IPS DF 4.7 (cell line): ENCODE data around the gene RSAD1.

Experiments
- DNase-seq: peaks from one replicate; pipeline ENCODE4 v3.0.0-alpha.2; 2013; ENCODE audit warnings: low spot score; ENCODE audit errors: extremely low read depth

RSAD1 gene

DNA sequence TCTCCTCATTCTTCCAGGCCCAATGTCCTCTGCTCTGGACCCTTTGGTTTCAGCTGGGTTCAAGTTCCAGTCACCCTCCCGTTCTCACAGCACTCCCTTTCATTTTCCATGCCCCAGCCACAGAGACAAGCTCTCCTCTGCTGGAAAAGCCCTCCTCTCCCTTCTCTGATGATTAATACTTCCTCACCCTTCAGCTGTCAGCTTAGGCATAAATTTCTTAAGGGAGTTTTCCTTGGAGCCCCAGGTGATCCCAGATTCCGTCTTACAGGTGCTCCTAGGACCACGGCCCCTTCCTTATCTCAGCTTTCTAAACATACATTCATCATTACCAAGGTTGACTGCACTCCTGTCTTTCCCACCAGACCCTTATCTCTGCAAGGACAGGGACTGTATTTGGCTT, 20.4 kb upstream of the RSAD1 start:
- no peak for DNase-seq

DNA sequence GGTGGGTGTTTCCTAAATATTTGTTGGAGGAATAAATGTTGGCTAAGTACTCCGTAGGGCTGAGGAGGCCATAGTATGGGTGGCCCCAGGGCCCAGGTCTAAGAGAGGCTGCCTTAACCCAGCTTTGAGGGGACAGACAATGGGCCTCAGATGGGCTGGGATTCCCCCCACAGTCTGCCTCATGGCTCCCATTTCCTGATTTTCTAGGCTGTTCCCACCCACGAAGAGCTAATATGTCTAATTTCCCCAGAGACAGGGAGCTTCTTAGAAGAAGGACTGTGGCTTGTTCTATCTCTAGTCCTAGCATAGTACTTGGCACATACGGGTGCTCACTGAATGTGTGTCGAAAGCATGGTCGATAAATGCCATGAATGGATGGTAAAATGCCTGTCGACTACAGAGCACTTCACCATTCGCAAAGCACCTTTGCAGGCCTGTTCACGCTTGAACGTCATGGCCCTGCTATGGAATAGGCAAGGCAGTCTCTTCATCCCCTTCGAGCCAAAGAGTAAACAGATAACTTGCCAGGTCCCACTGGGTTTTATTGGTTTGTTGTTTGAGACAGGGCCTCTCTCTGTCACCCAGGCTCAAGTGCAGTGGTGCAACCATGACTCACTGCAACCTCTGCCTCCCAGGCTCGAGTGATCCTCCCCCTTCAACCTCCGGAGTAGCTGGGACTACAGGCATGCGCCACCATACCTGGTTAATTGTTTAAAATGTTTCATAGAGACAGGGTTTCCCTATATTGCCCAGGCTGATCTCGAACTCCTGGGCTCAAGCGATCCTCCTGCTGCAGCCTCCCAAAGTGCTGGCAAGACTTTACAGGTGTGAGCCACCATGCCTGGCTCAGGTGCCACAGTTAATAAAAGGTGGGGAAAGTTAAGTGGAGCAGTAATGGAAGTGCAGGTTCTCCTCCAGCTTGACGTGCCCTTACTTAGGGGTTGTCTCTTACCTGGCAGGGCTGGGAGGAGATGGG, 19.7 kb upstream of the RSAD1 start:
- no peak for DNase-seq

DNA sequence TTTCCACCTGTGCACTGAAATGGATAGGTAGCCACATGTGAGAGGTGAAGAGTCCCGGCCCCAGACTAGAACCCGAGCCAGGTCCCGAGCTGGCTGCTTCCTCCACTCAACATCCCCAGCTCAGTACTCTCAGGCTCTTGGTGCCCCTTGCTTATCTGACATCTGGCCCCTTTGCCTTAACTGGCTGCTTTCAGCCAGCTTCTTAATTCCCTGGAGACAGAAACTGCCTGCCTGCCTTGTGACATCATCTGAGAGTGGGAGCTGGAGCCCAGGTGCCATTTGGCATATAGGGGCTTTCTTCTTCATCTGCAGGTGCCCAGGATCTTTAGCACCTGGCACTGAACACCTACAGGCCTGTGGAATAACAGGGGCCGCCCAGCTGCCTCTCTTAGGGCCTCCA, 18.9 kb upstream of the RSAD1 start:
- no peak for DNase-seq

DNA sequence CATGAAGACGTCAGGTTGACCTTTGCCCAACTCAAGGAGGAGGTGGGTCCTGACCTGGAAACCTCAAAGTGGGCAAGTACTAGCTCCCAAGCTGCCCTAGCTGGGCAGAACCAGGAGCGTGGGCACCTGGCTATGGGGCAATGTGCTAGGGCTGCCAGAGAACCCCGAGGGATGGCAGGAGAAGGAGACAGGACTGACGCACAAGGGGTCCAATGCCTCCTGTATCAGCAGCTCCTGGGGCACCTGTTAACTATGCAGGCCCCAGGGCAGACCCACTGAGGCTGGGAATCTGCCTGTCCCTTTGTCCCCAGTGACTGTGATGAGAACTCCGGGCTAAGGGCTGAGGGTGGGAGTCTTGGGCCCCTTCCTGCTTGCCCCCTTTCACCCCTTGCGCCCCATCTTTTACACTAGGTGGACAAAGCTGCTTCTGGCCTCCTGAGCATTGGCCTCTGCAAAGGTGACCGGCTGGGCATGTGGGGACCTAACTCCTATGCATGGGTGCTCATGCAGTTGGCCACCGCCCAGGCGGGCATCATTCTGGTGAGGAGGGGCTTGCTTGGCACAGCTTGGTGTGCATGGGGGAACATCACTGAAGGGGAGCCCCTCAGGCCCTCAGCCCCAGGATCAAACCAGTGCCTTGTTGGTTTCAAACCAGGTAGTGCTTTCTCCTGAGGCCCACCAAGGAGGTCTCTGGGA, 17.7 kb upstream of the RSAD1 start:
- no peak for DNase-seq

DNA sequence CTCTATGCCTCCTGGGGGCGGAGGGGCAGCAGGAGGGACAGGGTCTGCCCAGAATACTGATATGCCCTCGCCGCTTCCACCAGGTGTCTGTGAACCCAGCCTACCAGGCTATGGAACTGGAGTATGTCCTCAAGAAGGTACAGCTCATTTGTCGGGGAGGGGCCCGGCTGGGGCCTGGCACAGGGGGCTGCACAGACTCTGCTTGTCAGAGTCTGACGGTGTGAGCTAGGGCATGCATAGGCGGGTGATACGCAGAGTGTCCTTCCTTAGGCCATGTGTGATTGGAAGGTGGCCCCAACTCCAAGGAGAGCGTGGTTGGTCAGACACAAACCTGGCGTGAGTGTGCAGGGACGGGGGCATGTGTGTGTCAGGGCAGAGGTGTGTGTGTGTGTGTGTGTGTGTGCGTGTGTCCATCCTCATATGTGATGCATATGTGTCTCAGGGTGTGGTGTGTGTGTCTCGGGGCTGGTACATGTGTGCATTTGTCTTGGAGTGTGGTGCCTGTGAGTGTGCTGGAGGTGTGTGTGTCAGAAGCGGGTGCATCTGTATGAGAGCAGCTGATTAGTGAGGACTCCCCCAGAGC, 17.0 kb upstream of the RSAD1 start:
- DNase-seq = no peak

DNA sequence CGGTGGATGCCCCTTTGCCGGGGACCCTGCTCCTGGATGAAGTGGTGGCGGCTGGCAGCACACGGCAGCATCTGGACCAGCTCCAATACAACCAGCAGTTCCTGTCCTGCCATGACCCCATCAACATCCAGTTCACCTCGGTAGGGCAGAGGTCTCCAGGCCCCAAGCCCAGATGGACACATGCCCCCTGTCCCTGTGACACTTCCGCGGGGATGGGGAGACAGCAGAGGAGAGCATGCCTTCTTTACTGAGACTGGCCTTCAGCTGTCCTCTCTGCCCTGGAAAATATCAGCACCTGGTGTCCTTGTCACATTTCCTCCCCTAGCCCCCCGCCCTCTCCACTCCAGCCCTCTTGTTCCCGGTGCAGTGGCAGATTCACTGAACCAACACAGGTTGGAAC, 16.2 kb upstream of the RSAD1 start:
- DNase-seq = no peak

DNA sequence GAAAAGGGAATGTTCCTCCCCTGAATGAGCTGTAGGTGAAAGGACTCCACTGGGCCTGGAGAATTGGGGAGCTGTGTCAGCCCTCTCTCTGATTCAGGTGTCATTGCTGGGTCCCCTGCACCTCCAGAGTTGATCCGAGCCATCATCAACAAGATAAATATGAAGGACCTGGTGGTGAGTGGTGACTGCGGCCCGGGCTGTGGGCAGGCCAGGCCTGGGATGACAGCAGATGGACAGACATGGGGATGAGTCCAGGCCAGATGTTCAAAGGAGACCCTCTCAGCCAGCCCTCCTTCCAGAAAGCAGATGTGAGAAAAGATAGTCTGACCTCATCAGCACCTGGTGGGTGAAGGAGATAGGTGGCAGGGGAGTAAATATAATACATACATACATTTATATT, 14.5 kb upstream of the RSAD1 start:
- DNase-seq = no peak

DNA sequence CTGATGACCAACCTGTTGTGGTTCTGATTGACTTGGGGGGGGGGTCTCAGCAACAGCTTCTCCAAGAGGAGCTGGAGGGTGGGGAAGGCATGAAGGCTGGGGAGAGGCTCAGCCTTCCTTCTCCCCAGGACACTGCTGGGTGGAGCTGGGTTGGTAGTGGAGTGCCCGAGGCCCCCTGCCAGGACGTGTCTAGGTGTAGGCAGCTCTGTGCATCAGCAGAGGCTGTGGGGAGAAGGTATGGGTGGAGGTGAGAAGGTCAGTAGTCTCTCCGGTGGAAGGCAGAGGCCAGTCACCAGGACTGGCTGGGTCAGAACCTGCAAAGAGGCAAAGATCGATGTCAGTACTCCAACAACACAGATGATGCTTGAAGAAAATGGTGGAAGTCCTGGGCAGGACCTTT, 13.9 kb upstream of the RSAD1 start:
- no peak for DNase-seq

DNA sequence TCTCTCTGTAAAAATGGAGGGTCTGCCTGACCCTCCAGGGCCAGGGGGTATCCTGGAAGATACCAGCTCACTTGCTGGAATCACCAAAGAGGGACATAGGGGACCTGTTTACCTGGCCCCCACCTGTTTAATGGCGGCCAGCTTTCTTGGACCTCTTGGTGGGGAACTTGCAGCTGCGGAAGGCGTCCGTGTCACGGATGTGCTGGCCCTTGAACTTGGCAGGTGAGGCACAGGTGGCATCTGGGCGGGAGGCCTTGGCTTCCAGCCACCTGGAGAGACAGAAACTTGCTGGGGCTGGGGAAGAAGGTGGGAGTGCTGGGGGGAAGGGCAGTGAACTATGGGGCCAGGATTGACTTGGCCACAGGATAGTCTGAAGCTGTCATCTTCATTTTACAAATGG, 13.5 kb upstream of the RSAD1 start:
- DNase-seq = no peak

DNA sequence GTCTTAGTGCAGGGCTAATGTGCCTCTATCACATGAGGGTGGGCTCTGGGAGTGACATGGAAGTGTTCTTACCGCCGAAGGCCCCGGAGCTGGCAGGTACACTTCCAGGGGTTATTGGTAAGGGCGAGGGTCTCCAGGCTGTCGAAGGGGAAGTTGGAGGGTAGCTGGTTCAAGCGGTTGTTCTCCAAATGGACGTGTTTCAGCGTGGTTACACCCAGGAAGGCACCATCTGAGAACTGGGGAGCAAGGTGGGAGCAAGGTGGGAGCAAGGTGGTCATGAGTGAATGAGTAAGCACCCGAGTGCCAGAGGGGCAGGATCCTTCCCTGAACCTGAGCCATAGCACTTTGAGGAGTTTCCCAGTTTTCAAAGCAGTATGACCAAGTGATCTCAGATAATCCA, 13.0 kb upstream of the RSAD1 start:
- DNase-seq = no peak

DNA sequence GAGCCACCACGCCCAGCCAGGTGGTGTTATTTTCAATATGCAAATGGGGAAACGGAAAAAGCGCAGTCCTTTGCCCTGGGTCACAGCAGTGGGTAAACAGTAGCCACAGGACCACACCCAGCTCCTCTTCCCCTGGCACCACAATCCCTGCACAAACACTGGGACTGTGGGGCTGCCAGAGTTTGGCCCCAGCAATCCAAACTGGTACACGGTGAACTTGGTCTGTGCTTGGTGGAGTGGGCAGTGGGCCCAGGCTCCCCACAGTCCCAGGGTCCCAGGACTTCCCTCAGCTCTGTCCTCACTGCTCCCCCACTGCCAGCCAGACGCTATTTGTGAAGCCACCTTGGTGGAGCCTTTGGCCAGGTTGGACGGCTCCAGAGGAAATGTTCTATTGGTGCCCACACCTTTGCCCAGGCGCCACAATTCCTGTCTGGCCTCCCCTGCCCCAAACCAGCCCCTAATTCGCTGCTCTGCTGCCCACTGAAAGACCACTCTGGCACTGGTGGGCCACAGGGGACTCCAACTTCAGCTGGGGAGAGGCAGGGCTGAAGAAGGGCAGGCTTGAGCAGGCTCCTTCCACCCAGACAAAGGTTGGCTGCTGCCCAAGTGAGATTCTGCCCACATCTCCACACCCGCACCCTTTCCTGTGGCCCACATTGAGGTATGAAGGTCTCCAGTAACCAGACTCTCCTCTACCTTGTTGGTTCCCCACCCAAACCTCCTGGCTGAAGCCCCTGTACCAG, 12.1 kb upstream of the RSAD1 start:
- DNase-seq = no peak

DNA sequence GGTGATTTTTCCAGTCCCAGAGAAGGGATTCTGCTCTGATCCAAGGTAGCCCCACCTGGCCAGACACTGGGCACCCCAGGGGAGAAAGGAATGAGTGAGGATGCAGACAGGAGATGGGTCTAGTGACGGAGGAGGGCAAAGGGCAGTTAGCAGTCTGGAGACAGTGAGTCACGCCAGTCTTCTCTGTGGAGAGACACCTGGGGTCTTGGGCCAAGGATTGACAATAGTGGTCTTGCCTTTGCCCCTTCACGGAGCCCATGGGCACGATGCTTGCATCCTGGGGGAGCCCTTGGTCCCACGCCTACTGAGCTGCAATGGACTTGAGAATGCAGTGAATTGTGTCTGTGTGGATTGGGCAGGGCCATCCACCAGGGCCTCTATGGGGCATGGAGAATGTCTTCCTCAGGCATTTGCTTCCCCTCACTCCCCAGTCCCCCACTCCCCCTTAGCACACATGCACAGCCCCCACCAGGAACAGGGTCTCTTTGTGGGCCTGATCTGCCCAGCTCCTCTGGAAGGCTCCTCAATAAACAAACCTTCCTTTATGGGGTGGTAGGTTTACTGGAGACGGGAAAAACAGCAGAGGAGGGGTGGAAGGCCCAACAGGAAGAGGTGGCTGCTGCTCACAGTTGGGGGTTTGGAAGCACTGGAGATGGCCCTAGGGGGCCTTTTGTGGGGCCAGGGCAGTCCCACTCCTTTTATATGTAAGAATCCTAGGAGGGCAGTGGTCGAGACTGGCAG, 11.4 kb upstream of the RSAD1 start:
- no peak for DNase-seq

DNA sequence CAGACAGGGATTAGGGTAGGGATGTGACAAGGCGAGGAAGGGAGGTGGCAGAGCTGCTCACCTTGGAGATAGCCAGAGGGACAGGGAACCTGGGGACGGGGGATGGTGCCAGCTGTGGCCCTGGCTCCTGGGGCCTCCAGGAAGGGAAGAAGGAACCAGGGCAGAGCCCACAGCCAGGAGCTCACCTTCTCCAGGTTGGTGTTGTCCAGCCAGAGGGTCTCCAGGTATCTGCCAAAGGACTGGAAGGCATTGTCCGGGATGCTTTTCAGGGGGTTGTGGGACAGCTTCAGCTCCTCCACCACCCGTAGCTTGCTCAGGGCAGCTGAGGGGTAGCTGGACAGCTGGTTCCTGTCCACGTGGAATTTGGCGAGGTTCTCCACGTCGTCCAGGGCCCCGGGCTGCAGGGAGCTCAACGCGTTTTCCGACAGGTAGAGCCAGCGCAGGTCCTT, 10.8 kb upstream of the RSAD1 start:
- no peak for DNase-seq

DNA sequence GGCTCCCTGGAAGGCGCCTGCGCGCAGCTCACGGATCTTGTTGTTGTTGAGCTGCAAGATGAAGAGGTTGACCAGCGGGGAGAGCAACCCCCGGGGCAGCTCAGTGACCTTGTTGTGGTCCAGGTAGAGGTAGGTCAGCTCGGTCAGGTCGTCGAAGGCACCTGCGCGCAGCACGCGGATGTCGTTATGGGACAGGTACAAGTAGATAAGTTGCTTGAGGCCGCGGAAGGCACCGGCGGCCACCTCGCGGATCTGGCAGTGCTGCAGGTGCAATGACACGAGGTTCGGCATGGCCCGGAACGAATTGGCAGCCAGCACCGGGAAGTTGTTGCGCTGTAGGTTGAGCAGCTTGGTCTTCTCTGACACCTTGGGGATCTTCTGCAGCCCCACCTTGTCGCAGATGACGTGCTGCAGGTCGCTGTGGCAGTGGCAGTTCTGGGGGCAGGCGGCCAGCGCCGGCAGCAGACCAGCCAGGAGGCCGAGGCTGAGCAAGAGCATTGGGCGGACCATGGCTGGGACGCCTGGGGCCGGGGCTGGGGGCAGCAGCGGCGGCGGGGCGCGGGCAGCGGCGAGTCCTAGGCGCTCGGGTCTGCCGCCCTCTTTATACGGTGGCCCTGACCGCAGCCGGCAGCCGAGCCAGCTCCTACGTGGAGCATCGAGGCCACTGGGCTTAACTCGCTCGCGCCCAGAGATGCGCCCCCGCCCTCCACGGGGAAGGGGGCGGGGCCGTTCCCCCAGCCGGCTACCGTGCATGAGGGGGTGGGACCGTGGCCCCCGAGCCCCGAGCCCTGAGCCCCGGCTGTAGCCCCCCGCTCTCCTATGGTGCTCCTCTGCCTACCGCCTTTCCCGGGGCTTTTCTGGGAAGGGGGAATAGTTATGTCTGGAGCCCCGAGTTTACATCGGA, 10.1 kb upstream of the RSAD1 start, which contains the start of gene CHAD:
CHAD (minus strand) TSS at position 577 of the 904 bp plus-strand sequence; CDS start at position 510, 67 bp downstream.
- no peak for DNase-seq

DNA sequence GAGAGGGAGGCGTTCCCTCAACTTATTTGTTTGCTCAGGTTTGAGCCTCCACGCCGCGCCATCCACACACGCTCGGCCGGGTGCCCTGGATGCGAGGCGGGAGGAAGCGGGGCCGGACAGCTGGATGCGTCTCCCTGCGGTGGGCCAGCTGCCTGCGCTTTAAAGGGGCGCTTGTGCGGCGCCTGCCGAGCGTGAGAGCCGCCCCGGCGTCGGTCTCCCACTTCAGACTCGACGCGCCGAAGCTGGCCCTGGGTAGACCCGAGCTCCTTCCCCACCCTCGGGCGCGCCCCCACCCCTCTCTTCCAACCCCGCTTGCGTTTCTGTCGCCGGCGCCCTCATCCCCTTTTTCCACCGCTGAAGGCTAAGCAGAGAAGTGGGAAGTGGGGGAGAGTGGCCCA, 9.5 kb upstream of the RSAD1 start:
- DNase-seq = no peak

DNA sequence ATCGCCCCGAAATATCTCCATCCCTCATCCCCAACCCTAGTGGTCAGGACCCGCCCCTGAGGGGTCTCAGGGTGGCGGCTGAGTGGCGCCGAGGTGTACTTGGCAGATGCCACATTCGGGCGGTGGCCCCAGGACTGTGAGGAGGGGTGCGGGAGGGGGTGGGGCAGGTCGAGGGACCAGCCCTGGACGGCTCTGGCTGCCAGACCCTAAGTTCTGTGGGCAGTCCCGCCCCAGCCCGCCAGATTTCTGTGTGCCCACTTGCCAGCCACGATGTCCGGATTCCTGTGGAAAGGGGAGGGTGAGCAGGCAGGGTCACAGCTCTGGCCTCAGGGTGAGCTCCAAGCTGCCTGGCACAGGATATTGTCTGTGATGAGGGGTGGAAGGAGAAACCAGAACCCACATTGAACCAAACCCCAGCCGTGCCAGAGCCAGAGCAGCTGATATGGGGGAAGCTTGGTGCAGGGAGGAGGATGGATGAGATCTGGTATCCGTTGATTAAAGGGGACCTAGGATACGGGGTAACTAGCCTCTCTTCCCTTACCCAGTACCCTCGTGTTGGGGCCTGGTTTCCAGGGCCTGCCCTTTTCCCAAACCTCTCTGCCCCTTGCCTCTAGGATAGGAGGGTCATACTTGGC, 8.9 kb upstream of the RSAD1 start:
- DNase-seq = no peak

DNA sequence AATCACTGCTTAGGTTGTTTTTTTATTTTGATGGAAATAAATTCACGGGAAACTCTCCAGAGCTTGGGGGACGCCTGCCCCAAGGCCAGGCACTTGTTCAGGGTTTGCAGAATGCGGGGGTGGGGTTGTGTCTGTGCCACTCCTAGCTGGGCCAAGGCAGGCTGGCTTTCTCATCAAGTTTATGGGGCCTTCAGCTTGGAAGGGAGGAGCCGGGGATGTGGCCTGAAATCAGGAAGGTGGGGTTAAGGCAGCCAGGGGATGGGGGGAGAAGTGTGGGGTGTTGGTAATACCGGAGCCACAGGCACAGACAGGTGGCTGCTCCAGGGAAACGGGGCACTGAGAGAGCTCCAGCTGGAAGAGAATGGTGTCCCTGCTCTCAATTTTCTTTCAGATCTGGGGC, 8.2 kb upstream of the RSAD1 start:
- no peak for DNase-seq

DNA sequence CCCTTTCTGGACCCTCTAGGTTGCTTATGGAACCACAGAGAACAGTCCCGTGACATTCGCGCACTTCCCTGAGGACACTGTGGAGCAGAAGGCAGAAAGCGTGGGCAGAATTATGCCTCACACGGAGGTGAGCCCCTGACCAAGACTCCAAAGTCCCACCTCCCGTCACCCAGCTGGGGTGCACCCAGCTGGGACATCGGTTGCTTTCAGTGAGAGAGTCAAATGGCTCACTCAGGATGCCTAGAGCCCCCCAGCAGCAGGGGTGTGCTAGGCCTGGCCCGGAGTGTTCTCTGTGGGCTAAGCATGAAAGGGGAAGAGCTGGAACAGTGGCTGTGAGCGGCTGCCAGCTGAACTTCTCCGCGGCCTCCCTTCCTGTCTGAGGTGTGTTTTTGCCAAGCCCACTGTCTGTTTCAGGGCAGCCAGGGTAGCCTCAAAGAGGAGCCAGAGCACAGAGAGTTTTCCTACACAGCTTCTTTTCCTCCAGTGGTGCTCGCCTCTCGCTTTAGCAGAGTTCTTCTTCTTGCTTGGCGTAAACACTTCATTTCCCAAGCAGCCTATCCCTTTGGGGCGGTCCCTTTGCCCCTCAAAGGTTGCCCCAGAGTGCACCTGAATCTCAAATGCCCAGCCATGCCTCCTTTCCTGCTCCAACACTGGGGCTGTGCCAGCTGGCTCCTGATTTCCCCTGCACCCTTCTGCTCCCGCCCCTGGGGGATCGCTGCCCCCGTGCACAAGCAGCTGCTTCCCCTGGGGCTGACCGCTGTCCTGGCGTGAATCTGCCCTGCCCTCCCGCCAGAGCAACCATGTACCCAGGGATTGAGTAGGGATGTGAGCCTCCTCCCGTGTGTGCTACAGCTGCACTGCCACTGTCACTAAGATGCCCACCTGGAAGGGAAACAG, 7.4 kb upstream of the RSAD1 start:
- no peak for DNase-seq
